Endothelial cell of umbilical vein (primary cell): ENCODE measurements around the gene KANK3. TPM values are rescaled to one million over a fixed set of nuclear protein-coding genes. Genes with fewer than 3 reads are reported as not detected.

ENCODE experiments used
- BruUV-seq: library from RNA; stranded (reverse); fragments of 400-500 nt; replicated peaks from 2 replicates; lab custom pipeline; 2021; lab: Mats Ljungman, UMichigan
- CTCF ChIA-PET: fragments of 300-600, 350-600 bp; sonication (Branson Sonifier 250); formaldehyde crosslinking; loops from one replicate; lab custom pipeline; 2021; ENCODE audit warnings: antibody characterized with exemption, inconsistent platforms; lab: Charles Lee
- POLR2A ChIA-PET: fragments of 300-600, 350-600 bp; sonication (Branson Sonifier 250); formaldehyde crosslinking; loops from one replicate; lab custom pipeline; 2021; ENCODE audit warnings: antibody characterized with exemption, inconsistent platforms; lab: Charles Lee
- DNase-seq: peaks from one replicate; pipeline ENCODE4 v3.0.0-alpha.2; 2011; ENCODE audit warnings: low read depth, low spot score
- FAIRE-seq: peaks from 2 replicates; lab custom pipeline; 2011; peaks lifted over from hg19 to GRCh38; lab: Jason Lieb, UNC
- H2AFZ ChIP-seq: 2 replicates; pipeline ENCODE4 v1.6.0; 2012; ENCODE audit warnings: low read depth, low read length, control low read depth, inconsistent platforms
- H3K27ac ChIP-seq: 2 replicates; pipeline ENCODE4 v1.5.1; 2011; ENCODE audit warnings: low read depth, mild to moderate bottlenecking, control low read depth, low read length, moderate library complexity; ENCODE audit not compliant: insufficient read depth
- H3K27me3 ChIP-seq, 2 experiments: 2 replicates each; pipeline versions ENCODE4 v1.6.0 to v1.6.1; 2011; ENCODE audit warnings: low read length in 2 of 2, mixed read lengths in 1 of 2; ENCODE audit not compliant: control insufficient read depth in 2 of 2, insufficient read depth in 2 of 2
- H3K36me3 ChIP-seq, 2 experiments: 2 replicates in 1 of 2; 3 replicates in 1 of 2; pipeline ENCODE4 v1.5.1; 2011; ENCODE audit warnings: low read length in 2 of 2, mild to moderate bottlenecking in 1 of 2, moderate library complexity in 1 of 2; ENCODE audit not compliant: control insufficient read depth in 2 of 2, insufficient read depth in 2 of 2; ENCODE audit errors: extremely low read depth in 1 of 2
- H3K4me1 ChIP-seq: 3 replicates; pipeline ENCODE4 v1.5.1; 2011; ENCODE audit warnings: mild to moderate bottlenecking, low read length; ENCODE audit not compliant: control insufficient read depth, insufficient read depth; ENCODE audit errors: extremely low read depth
- H3K4me2 ChIP-seq: 2 replicates; pipeline ENCODE4 v1.6.1; 2011; ENCODE audit warnings: low read length, control low read depth, mixed read lengths; ENCODE audit not compliant: insufficient read depth
- H3K4me3 ChIP-seq, 3 experiments: fragments of 200-600 bp in 1 of 3; sonication (generic), shearing (Covaris generic) in 1 of 3; replicated peaks in 1 of 3; 2 replicates each; pipeline ENCODE4 v1.5.1; 2011 to 2016; ENCODE audit warnings: control low read depth in 3 of 3, low read length in 3 of 3, mild to moderate bottlenecking in 2 of 3, inconsistent platforms in 1 of 3, low read depth in 1 of 3, moderate library complexity in 1 of 3; ENCODE audit not compliant: insufficient read depth in 1 of 3
- H3K79me2 ChIP-seq: 2 replicates; pipeline ENCODE4 v1.6.0; 2012; ENCODE audit warnings: low read length, inconsistent platforms; ENCODE audit not compliant: control insufficient read depth, insufficient read depth
- H3K9ac ChIP-seq: replicated peaks from 2 replicates; pipeline ENCODE3; 2011; ENCODE audit warnings: low read length, control low read depth; ENCODE audit not compliant: insufficient read depth; ENCODE audit errors: extremely low read depth
- H3K9me1 ChIP-seq: replicated peaks from 3 replicates; pipeline ENCODE4 v1.6.0; 2011; ENCODE audit warnings: mild to moderate bottlenecking, low read length; ENCODE audit not compliant: control insufficient read depth, insufficient read depth; ENCODE audit errors: extremely low read depth
- H3K9me3 ChIP-seq: replicated peaks from 2 replicates; pipeline ENCODE4 v1.5.1; 2012; ENCODE audit warnings: low read length, inconsistent platforms; ENCODE audit not compliant: control insufficient read depth, insufficient read depth
- H4K20me1 ChIP-seq: replicated peaks from 2 replicates; pipeline ENCODE3; 2011; ENCODE audit warnings: mild to moderate bottlenecking, low read length; ENCODE audit not compliant: control insufficient read depth, insufficient read depth; ENCODE audit errors: extremely low read depth
- EZH2 ChIP-seq: IDR thresholded peaks from 2 replicates; pipeline ENCODE4 v1.6.1; 2012; ENCODE audit warnings: borderline replicate concordance, low read depth, mild to moderate bottlenecking, moderate library complexity, low read length, inconsistent platforms; ENCODE audit not compliant: severe bottlenecking
- FOS ChIP-seq: IDR thresholded peaks from 2 replicates; pipeline ENCODE4 v1.6.1; 2011; ENCODE audit warnings: mild to moderate bottlenecking, low read length, moderate library complexity, borderline replicate concordance; ENCODE audit not compliant: insufficient read depth
- GATA2 ChIP-seq: IDR thresholded peaks from 2 replicates; pipeline ENCODE4 v1.7.0; 2011; ENCODE audit warnings: low read depth, mild to moderate bottlenecking, moderate library complexity, mixed read lengths, low read length; ENCODE audit not compliant: insufficient read length, insufficient read depth
- JUN ChIP-seq: IDR thresholded peaks from 2 replicates; pipeline ENCODE4 v1.6.1; 2011; ENCODE audit warnings: borderline replicate concordance, low read depth; ENCODE audit not compliant: insufficient read length, insufficient read depth
- MYC ChIP-seq: IDR thresholded peaks from one replicate; pipeline ENCODE4 v1.6.1; 2011; ENCODE audit warnings: mild to moderate bottlenecking, low read depth, low read length
- POLR2A ChIP-seq: IDR thresholded peaks from 2 replicates; pipeline ENCODE4 v1.6.1; 2012; ENCODE audit warnings: low read depth, mild to moderate bottlenecking, control low read depth, low read length
- POLR2AphosphoS5 ChIP-seq: IDR thresholded peaks from 2 replicates; pipeline ENCODE4 v1.6.1; 2012; ENCODE audit warnings: low read depth, mild to moderate bottlenecking, control low read depth, low read length, moderate library complexity; ENCODE audit not compliant: insufficient read depth
- dilution Hi-C: fragments of 300-500 bp; cut with MboI; formaldehyde crosslinking; loops from one replicate; pipeline ENCODE4 v1.15.0; 2019; ENCODE audit warnings: low sequenced_read_pairs; ENCODE audit not compliant: extremely low pct_ligation_motif_present
- intact Hi-C: fragments of 100-400 bp; cut with micrococcal nuclease; formaldehyde crosslinking; loops from one replicate; pipeline ENCODE4 v1.10.0; 2022
- polyA plus RNA-seq, 4 experiments: library from polyadenylated mRNA; depleted of rRNA in 3 of 4; stranded (reverse) in 3 of 4; unstranded in 1 of 4; fragments of >200 nt; gene quantifications; 2 replicates each; pipeline versions ENCODE4 v1.2.1 to v1.2.3, GENCODE V29; 2011 to 2012; ENCODE audit warnings: missing spikeins in 1 of 4
- total RNA-seq: library from RNA; stranded (reverse); gene quantifications from 2 replicates; pipeline ENCODE4 v1.2.3, GENCODE V29; 2021
- TF ChIP-seq, protein P1 (sequence below), 2 donors: IDR thresholded peaks; 1 replicate in 1 of 2; 2 replicates in 1 of 2; pipeline ENCODE4 v1.5.1; 2011; ENCODE audit warnings: low read length in 2 of 2, mild to moderate bottlenecking in 2 of 2, moderate library complexity in 2 of 2, control low read depth in 1 of 2, inconsistent platforms in 1 of 2, low read depth in 1 of 2; ENCODE audit not compliant: insufficient read depth in 1 of 2; ENCODE audit errors: extremely low read depth in 1 of 2

Gene KANK3
- total and polyA plus RNA-seq, 2 donors (not counting 3 experiments of a cell fraction or from before 2014, with no cell fraction given) = 22.1 to 30.0 TPM

DNA sequence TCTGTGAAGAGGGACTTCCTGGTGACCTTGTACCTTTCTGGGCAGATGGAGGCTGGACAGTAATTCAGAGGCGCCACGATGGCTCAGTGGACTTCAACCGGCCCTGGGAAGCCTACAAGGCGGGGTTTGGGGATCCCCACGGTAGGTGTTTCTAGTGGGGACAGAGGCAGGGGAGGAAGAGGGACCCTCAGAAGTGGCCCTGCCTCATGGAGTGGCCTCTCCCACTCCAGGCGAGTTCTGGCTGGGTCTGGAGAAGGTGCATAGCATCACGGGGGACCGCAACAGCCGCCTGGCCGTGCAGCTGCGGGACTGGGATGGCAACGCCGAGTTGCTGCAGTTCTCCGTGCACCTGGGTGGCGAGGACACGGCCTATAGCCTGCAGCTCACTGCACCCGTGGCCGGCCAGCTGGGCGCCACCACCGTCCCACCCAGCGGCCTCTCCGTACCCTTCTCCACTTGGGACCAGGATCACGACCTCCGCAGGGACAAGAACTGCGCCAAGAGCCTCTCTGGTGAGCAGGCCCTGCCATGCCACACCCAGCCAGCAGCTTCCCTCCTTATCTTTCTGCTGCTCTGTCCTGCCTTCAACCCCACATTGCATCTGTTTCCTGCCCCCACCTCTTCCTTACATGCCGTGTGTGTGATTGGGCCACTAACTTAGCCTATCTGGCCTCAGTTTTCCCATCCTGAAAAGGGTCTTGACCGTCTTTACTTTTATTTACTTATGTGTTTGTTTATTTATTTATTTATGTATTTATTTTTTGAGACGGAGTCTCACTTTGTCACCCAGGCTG is 28.1 kb upstream of the KANK3 start:
- Histone ChIP-seq H3K4me1 (peaks cover 12% of the 10 kb centered on the region), H3K9ac (no peak overlapping the region), H3K9me1 (no peaks in the 10 kb centered on the region), H2AFZ (no peak overlapping the region), H3K27ac (no peak overlapping the region), H3K79me2 (no peaks in the 10 kb centered on the region), H3K36me3 (peaks cover 0 to 13% of the 10 kb centered on the region in 2 experiments), H3K4me3 (no peak overlapping the region), H3K27me3 (no peaks in the 10 kb centered on the region), H4K20me1 (no peaks in the 10 kb centered on the region), H3K4me2 (no peak overlapping the region), H3K9me3 (no peaks in the 10 kb centered on the region)
- DNase-seq = no peak
- BruUV-seq = no TSS peak
- intact Hi-C loops (no loop called here), dilution Hi-C loops (no loop called here)
- TF ChIP-seq JUN (no peak), EZH2 (no peak), FOS (no peak), MYC (no peak), POLR2A (no peak), POLR2AphosphoS5 (no peak), GATA2 (no peak)
- TF ChIP-seq, protein P1, sequence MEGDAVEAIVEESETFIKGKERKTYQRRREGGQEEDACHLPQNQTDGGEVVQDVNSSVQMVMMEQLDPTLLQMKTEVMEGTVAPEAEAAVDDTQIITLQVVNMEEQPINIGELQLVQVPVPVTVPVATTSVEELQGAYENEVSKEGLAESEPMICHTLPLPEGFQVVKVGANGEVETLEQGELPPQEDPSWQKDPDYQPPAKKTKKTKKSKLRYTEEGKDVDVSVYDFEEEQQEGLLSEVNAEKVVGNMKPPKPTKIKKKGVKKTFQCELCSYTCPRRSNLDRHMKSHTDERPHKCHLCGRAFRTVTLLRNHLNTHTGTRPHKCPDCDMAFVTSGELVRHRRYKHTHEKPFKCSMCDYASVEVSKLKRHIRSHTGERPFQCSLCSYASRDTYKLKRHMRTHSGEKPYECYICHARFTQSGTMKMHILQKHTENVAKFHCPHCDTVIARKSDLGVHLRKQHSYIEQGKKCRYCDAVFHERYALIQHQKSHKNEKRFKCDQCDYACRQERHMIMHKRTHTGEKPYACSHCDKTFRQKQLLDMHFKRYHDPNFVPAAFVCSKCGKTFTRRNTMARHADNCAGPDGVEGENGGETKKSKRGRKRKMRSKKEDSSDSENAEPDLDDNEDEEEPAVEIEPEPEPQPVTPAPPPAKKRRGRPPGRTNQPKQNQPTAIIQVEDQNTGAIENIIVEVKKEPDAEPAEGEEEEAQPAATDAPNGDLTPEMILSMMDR (IDR thresholded peaks at IDR 0.05; ENCODE audit: extremely low read depth in 1 of 2, insufficient read depth in 1 of 2, low read depth in 1 of 2, low read length in 2 of 2) = no peak
- ChIA-PET POLR2A (no interaction called here), CTCF (interaction anchor here (1.0 to 1.6 kb wide), 2 partner anchors 17 to 18 kb away, joined by 3 read pairs; no protein-coding TSS in a partner anchor)
- FAIRE-seq = peak; percentile 8
